GM19372 (cell line): ENCODE results near the gene TARS3.
"Not testable (repeated sequence)": the region's sequence is repeated elsewhere in the genome, so short reads cannot be mapped to it uniquely, and the experiment has no call there.

ENCODE experiments used
- ATAC-seq: cut with Tn5 transposase; IDR thresholded peaks from one replicate; pipeline ENCODE4 v1.9.1; 2021; ENCODE audit warnings: mild to moderate bottlenecking, low read depth, moderate library complexity; ENCODE audit not compliant: unreplicated experiment

Gene TARS3

DNA sequence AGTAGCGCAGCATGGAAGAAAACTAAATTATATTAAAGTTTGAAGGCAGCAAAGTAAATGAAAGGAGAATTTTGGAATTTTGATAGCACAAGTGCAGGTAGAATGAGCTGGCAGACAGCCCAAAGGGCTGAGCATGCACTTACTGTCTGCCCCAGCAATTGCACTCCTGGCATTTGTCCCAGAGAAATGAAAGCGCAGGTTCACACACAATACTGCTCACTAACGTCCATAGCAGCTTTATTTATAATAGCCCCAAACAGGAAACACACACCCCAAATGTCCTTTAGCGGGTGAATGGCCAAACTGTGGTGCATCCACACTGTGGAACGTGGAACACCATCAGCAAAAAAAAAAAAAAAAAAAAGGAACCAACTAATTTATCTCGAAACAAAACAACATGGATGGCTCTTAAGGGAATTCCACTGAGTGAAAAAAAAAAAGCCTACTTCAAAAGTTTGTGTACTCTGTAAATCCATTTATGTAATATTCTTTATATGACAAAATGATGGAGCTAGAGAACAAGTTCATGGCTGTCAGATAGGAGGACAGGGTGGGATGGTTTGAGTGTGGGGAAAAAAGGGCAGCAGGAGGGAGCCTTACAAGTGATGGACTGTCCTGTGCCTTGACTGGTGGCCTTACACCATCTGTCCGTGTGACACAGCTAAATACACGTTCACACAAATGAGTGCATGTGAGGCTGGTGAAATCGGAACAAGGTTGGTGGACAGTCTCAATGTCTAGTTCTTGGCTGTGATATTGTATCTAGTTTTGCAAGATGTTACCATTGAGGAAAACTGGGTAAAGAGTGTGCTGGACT, 66.1 kb downstream of the TARS3 start:
- no peak for ATAC-seq

DNA sequence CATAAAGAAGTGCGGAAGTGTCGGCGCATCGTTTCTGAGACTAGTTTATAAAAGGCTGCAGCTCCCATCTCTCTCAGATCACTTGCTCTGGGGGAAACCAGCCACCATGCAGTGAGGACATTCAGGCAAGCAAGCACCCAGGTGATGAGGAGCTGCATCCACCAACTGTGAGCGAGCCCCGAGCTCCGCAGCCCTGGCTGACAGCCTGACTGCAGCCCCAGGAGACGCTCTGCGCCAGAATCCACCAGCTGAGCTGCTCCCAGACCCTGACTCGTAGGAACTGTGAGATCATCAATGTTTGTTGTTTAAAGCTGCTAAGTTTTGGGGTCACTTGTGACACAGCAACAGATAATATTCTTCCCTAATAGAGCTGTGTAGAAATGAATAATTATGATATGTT, 67.1 kb downstream of the TARS3 start:
- ATAC-seq, result no peak

DNA sequence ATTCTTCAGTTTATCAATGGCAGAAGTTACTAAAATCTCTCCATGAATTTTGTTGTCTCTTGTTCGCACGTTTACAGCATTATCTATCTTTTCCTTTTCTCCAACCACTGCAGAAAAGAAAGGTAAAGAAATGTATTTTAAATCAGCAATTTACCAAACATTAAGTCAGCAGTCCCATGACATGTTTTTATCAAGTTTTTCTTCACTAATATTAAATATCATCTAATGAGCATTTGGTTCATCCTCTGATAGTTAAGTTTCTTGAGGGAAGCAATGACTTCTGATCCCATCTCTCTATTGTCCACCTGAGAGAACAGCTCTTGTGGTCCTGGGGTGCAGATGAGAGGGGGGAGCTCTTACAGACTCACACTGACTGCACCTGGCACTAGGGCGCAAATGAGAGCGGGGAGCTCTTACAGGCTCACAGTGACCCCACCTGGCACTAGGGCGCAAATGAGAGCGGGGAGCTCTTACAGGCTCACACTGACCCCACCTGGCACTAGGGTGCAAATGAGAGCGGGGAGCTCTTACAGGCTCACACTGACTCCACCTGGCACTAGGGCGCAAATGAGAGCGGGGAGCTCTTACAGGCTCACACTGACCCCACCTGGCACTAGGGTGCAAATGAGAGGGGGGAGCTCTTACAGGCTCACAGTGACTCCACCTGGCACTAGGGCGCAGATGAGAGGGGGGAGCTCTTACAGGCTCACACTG, 69.5 kb downstream of the TARS3 start:
- ATAC-seq, result not testable (repeated sequence)

DNA sequence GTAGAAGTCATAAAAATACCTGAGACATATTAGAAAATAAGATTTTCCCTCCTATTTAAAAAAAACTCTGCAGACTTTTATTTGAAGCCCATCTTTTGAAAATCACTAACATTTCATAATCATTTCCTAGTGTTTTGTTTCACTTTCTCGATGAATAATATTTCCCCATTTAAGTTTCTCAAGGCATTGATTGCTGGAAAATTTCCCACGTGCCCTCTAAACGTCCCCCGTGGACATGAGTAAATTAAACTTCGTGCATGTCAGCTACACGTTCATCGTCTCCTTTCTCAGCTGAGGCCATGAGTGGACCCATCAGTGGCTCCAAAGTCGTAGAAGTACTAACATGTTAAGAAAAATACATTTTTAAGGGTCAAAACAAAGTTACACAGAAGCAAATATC, 70.1 kb downstream of the TARS3 start:
- ATAC-seq, result no peak

DNA sequence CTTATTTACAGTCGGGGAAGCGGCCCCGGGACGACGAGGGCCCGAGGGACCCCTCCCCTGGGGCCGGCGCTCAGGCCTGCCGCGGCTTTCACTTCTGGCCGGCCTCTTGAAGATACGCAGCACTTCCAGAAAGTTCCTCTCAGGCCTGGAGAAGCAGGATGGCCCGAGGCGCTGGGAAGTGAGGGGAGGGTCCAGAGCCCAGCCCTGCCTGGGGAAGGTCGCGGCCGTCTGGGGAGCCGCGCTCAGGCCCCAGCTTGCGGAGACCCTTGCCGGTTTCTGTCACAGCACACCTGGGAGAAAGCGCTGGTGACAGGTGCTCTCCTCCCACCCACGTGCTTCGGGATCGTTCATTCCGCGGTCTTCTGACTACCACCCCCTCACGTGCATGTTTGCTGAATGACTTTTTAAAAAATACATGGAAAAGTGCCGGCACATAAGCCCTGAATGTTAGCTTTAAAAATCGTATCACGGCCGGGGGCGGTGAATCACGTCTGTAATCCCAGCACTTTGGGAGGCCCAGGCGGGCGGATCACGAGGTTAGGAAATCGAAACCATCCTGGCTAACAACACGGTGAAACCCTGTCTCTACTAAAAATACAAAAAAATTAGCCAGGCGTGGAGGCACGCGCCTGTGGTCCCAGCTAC, 71.4 kb downstream of the TARS3 start:
- ATAC-seq, result no peak

DNA sequence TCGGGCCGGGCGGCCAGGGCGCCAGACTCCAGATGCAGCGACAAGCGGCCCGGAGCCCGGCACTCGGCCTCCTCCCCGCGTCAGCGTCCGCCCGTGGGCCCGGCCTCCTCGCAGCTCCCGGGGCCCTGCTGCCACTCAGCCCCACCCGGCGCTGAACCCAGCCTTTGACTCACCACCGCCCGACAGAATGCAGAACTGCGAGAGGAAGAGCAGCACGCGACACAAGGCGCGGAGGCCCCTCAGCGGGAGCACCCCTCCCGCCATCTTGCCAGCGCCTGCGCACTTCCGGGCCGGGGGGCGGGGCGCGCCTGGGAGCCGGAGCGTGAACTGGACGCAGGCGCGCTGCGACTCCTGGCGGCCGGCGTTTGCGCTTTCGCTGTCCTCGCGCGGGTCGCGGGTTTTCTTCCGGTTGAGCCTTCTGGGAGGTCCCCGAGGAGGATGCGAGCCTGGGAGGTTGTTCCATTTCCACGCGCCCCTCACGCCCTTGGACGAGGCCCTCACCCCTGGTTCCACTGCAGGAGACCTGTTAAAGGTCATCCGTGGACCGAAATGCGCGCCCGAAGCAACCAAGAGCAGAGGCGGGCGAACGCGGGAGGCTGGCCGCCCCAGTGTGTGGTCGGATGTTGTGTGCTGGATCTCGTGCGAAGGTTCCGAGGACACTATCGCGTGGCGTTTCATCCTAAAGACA, 72.0 kb downstream of the TARS3 start, which contains the start of gene TM2D3:
Gene TM2D3, minus strand, starts transcription at position 284 of the 688 bp plus-strand sequence. Its CDS starts 20 bp downstream, at position 264.
- peak; percentile 85 for ATAC-seq

DNA sequence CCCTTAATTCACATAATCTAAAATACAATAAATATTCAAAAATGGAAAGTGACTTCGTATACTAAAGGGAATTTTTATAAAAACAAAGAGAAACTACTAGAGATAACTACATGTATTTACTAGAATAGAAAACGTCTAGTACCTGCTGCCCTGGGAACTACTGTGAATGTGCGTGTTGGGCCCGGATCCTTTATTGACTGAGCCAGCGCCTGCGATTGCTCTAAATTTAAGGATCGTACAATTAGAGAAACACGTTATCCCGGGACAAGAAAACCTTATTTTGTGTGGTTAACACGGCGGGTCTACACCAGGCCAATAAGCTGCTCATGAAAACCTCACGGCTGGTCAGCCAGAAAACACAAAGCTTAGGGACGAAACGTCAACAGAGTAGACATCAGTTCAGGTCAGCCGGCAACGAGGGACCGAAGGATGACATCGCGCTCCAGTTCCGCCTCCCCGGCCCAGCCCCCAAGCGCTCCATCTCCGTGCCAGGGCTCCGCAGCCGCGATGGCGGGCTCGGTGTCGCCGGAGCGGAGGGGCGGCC, 72.6 kb downstream of the TARS3 start:
- ATAC-seq, result peak; percentile 48

GRCh38 chr15:101650145-101650544, 74.1 kb downstream of the TARS3 start:
- no peak for ATAC-seq

- no peak for ATAC-seq
These were observed 75.9 kb downstream of the TARS3 start for GRCh38 chr15:101648356-101648755.

- no peak for ATAC-seq
These were observed 77.0 kb downstream of the TARS3 start for GRCh38 chr15:101647251-101647650.

GRCh38 chr15:101646672-101647071, 77.6 kb downstream of the TARS3 start:
- ATAC-seq, result no peak

- no peak for ATAC-seq
These were observed 81.9 kb downstream of the TARS3 start for GRCh38 chr15:101642361-101642760.

DNA sequence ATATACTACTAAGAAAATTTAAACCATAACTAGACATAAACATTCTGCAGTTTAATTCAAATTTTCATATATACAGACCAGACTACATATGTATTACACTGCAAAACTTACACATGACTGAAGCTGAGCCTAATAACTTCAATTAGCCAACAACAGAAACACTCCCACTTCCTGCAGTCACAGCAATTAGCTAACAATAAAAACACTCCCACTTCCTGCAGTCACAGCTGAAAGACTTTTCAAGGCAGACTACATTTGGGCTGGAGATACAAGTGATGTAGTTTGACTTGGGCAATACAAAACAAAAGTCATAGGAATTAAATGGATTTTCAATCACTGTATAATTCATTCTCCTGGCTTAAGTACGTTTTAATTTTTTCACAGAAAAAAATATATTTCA, 82.4 kb downstream of the TARS3 start:
- no peak for ATAC-seq

DNA sequence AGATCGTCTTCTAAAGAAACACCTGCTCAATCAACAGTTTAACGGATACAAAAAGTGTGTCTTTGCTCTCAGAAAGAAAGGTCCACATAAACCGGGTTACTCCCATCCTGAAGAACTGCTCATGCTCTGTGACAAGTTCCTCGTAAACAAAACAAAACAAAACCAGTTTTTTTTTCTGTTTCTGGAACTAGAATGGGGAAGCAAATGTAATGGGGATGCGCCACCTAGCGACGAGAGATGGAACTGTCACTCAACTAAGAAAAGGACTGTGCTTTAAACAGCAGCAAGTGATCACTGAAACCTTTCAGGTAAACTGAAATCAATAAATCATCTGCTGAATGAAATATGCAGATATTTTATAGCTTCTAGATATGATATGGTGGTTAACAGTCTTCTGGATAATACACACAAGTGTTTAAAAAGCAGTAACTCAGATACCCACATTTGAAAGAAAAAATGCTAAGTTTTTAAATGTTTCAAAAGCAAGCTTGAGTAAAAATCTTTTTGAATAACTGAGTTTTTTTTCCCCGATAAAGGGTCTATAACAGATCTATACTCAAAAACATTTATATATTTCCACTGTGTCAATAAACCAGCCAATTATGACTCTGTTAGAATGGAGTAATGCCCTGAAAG, 83.0 kb downstream of the TARS3 start:
- ATAC-seq, result peak; percentile 61

DNA sequence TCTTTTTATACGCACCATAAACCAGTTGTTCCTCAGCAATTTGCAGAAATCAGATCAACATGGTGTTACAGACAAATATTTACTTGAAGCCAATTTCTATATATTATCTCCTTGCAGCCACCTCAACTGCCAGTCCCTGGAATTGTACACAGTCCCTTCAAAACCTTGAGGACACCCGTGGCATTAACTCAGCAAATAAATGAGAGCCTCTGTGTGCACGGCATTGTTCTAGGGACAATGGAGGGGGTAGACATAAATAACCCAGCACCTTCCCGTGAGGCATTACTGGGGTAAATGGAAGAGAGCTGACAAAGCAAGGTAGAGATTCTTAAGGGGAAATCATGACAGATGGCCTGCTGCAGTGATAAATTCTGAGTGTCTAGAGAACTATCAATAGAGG, 84.6 kb downstream of the TARS3 start:
- ATAC-seq, result no peak

- ATAC-seq, result no peak
These were observed 86.4 kb downstream of the TARS3 start for GRCh38 chr15:101637919-101638318.

DNA sequence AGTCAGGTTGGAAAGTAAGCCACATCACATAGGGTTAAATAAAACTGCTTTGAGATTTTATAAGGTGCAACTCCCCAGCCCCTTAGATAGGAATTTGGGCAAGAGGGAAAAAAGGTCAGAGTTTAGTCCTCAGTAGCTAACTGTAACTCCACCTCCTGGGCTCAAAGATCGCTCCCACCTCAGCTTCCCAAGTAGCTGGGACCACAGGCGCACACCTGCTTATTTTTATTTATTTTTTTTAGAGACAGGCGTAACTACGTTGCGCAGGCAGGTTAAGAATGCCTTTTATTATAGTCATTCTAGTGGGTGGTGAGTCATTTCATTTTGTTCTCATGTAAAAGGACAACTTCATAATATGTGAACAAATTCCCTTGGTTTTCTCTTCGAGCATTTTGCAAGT, 86.8 kb downstream of the TARS3 start:
- no peak for ATAC-seq

DNA sequence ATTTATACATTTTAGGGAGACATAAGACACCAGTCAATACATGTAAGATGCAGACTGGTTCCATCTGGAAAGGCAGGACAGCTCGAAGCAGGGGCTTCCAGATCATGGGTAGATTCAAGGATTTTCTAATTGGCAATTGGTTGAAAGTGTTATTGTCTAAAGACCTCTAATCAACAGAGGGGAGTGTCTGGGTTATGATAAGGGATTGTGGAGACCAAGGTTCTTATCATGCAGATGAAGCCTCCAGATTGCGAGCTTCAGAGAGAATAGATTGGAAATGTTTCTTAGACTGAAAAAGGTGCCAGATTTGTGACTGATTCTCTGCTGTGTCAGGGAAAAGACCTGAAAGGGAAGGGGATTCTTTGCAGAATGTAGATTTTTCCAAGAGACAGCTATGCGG, 87.2 kb downstream of the TARS3 start:
- ATAC-seq, result no peak

GRCh38 chr15:101635944-101636727, 88.1 kb downstream of the TARS3 start:
- no peak for ATAC-seq
